ENCODE data around the gene RPS6KA5. TPM values are rescaled to one million over a fixed set of nuclear protein-coding genes. Genes with fewer than 3 reads are reported as not detected.
"Not testable (repeated sequence)": the region's sequence is repeated elsewhere in the genome, so short reads cannot be mapped to it uniquely, and the experiment has no call there.

RPS6KA5 gene
- total RNA-seq, 1 donor from 2014 or later: 12.8 TPM

DNA sequence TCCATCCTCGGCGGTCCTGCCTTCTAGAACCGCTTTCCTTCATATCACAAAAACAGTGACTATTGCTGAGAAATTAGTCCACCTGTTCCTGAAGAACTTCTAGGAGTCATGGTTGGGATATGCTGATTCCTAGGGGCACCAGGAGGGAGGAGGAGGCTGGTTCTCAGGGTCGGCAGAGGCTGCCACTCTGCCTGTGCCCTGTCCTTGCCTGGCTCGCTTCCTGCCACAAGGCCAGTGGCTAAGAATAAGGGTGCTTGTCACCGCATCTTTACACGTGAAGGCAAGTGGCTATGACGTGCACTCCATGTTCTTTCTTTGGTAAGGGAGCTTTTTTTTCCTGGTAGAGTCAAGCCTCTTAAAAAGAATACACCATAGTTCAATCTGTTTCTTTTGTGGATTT is 34.7 kb upstream of the RPS6KA5 start:
- H3K27me3 Mint-ChIP-seq (ENCODE audit: low read depth): peaks cover 8% of the 10 kb centered on the region
- H3K27ac Mint-ChIP-seq: no peak overlapping the region
- H3K4me3 Mint-ChIP-seq: no peak overlapping the region
- TF ChIP-seq, protein P1, sequence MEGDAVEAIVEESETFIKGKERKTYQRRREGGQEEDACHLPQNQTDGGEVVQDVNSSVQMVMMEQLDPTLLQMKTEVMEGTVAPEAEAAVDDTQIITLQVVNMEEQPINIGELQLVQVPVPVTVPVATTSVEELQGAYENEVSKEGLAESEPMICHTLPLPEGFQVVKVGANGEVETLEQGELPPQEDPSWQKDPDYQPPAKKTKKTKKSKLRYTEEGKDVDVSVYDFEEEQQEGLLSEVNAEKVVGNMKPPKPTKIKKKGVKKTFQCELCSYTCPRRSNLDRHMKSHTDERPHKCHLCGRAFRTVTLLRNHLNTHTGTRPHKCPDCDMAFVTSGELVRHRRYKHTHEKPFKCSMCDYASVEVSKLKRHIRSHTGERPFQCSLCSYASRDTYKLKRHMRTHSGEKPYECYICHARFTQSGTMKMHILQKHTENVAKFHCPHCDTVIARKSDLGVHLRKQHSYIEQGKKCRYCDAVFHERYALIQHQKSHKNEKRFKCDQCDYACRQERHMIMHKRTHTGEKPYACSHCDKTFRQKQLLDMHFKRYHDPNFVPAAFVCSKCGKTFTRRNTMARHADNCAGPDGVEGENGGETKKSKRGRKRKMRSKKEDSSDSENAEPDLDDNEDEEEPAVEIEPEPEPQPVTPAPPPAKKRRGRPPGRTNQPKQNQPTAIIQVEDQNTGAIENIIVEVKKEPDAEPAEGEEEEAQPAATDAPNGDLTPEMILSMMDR (IDR thresholded peaks at IDR 0.05; ENCODE audit: unreplicated experiment): no peak
- no peaks in the 10 kb centered on the region for H3K36me3 Mint-ChIP-seq
- no peak for DNase-seq (ENCODE audit: low spot score in 2 of 2, unreplicated experiment in 2 of 2)
- H3K9me3 Mint-ChIP-seq: no peaks in the 10 kb centered on the region
- no peaks in the 10 kb centered on the region for H3K4me1 Mint-ChIP-seq

DNA sequence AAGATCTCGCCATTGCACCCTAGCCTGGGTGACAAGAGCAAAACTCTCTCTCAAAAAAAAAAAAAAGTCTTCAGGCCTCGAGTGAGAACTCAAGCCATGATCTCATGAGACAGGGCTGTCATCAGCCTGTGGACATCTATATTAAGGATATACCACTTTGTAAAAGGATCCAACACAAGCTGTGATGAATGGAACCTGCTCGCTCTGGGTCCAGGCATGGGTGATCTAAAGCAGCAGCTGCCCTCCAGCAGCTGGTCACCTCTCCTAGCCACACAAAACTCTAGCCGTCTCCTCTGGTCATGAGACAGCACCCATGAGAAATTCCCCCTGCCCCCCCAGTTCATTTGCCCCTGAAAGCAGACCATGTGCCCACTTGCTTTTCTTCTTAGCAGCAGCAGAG is 34.3 kb upstream of the RPS6KA5 start:
- peaks cover 6% of the 10 kb centered on the region for H3K27me3 Mint-ChIP-seq (ENCODE audit: low read depth)
- H3K4me1 Mint-ChIP-seq: no peaks in the 10 kb centered on the region
- no peak overlapping the region for H3K4me3 Mint-ChIP-seq
- H3K27ac Mint-ChIP-seq: no peak overlapping the region
- DNase-seq (ENCODE audit: low spot score in 2 of 2, unreplicated experiment in 2 of 2): no peak
- H3K36me3 Mint-ChIP-seq: no peaks in the 10 kb centered on the region
- H3K9me3 Mint-ChIP-seq: no peaks in the 10 kb centered on the region
- TF ChIP-seq, protein P1 (IDR thresholded peaks at IDR 0.05; ENCODE audit: unreplicated experiment): no peak

DNA sequence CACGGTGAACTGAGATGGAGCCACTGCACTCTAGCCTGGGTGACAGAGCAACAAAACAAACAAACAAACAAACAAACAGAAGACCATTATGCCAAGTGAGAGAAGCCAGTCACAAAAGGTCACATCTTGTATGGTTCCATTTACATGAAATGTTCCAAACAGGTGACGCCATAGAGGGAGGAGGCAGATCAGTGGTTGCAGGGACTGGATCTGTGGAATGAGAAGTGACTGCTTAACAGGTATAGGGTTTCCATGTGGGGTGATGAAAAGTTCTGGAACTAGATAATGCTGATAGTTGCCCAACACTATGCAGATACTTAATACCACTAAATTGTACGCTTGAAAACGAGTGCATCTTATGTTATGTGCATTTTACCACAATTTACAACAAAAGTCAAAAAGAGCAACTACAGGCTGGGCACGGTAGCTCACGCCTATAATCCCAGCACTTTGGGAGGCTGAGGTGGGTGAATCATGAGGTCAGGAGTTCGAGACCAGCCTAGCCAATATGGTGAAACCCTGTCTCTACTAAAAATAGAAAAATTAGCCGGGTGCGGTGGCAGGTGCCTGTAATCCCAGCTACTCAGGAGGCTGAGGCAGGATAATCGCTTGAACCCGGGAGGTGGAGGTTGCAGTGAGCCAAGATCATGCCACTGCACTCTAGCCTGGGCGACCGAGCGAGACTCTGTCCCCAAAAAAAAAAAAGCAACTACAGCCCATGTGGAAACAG is 33.5 kb upstream of the RPS6KA5 start:
- H3K27ac Mint-ChIP-seq; H3K27me3 Mint-ChIP-seq (ENCODE audit: low read depth); H3K9me3 Mint-ChIP-seq; H3K4me3 Mint-ChIP-seq; DNase-seq (ENCODE audit: low spot score in 2 of 2, unreplicated experiment in 2 of 2); H3K36me3 Mint-ChIP-seq; H3K4me1 Mint-ChIP-seq: not testable (repeated sequence)

DNA sequence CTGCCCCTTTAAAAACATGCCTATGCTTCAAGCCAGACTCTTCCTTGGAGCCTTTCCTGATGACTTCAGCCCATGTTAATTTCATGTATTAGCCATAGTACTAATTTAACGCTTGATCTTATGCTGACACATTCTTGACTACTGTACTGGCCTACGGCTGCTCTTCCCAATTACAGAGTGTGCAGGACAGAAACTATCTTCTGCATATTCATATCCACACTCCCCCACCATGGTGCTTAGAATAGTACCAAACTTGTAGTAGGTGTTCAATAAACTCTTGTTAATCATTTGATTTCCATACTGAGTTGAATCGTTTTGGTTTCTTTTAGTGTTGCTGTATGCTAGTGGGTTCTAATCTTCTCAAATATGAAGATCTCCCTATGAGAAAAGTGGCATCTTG is 31.6 kb upstream of the RPS6KA5 start:
- TF ChIP-seq, protein P1 (IDR thresholded peaks at IDR 0.05; ENCODE audit: unreplicated experiment): no peak
- Mint-ChIP-seq H3K27me3 (ENCODE audit: low read depth) (peaks cover 6% of the 10 kb centered on the region), H3K4me1 (peaks cover 5% of the 10 kb centered on the region), H3K9me3 (no peaks in the 10 kb centered on the region), H3K27ac (no peak overlapping the region), H3K4me3 (no peak overlapping the region), H3K36me3 (no peaks in the 10 kb centered on the region)
- no peak for DNase-seq (ENCODE audit: low spot score in 2 of 2, unreplicated experiment in 2 of 2)

DNA sequence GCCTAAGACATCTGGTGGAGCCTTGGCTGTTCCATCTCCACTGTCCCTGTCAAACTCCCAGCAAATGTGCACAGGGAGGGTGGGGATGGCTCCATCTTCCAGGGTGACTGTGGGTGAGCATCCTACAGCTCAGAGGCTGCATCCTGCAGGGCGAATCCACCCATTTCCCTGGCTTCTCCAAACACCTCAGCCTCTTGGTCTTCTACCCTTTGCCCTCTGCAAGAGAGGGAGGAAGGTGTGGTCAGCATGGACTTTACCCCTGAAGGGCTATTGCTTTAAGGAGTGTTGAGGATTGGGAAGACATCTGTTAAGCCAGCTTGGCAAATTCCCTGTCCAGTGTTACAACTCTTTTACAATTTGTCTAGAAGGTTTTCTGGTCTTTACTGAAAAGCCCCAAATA is 30.3 kb upstream of the RPS6KA5 start:
- H3K4me1 Mint-ChIP-seq: peaks cover 5% of the 10 kb centered on the region
- H3K4me3 Mint-ChIP-seq: no peak overlapping the region
- H3K27ac Mint-ChIP-seq: no peak overlapping the region
- H3K9me3 Mint-ChIP-seq: no peaks in the 10 kb centered on the region
- peaks cover 4% of the 10 kb centered on the region for H3K27me3 Mint-ChIP-seq (ENCODE audit: low read depth)
- no peaks in the 10 kb centered on the region for H3K36me3 Mint-ChIP-seq
- no peak for DNase-seq (ENCODE audit: low spot score in 2 of 2, unreplicated experiment in 2 of 2)
- TF ChIP-seq, protein P1 (IDR thresholded peaks at IDR 0.05; ENCODE audit: unreplicated experiment): no peak

DNA sequence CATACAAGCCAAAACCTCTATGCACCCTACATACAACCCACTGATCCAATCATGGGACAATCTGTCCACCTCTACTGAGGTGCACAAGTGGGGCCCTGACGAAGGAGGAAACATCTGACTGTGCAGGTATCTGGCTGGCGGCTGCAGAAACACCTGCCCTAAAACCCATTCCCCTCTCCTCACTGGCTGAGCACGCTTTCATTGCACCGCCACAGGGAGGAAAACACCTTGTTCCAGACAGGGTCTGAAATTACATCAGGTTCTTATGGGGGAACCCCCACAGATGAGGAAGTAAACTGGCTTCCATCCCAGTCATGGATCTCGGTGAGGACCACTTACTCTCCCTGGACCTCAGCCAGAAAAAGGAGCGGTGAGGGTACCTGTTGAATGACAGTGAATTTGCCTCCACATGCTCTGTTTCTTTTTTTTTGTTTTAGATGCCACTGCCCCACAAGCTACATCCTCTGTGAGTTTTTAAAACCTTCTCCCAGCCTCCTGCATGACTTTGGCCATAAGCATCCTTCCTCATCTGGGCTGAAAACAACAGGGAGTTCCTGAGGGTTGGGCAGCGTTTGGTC is 29.6 kb upstream of the RPS6KA5 start:
- Mint-ChIP-seq H3K27ac (no peak overlapping the region), H3K36me3 (no peaks in the 10 kb centered on the region), H3K4me1 (peaks cover 5% of the 10 kb centered on the region), H3K4me3 (no peak overlapping the region), H3K27me3 (ENCODE audit: low read depth) (peaks cover 3% of the 10 kb centered on the region), H3K9me3 (no peaks in the 10 kb centered on the region)
- TF ChIP-seq, protein P1 (IDR thresholded peaks at IDR 0.05; ENCODE audit: unreplicated experiment): no peak
- no peak for DNase-seq (ENCODE audit: low spot score in 2 of 2, unreplicated experiment in 2 of 2)
